Measurements from ENCODE around the gene NACC1. TPM values are rescaled to one million over a fixed set of nuclear protein-coding genes. Genes with fewer than 3 reads are reported as not detected.
A peak's percentile ranks its signal among the peaks of the same experiment; 100 is the strongest.

The NACC1 gene
- total RNA-seq, 1 donor from 2014 or later, result 66.1 TPM

DNA sequence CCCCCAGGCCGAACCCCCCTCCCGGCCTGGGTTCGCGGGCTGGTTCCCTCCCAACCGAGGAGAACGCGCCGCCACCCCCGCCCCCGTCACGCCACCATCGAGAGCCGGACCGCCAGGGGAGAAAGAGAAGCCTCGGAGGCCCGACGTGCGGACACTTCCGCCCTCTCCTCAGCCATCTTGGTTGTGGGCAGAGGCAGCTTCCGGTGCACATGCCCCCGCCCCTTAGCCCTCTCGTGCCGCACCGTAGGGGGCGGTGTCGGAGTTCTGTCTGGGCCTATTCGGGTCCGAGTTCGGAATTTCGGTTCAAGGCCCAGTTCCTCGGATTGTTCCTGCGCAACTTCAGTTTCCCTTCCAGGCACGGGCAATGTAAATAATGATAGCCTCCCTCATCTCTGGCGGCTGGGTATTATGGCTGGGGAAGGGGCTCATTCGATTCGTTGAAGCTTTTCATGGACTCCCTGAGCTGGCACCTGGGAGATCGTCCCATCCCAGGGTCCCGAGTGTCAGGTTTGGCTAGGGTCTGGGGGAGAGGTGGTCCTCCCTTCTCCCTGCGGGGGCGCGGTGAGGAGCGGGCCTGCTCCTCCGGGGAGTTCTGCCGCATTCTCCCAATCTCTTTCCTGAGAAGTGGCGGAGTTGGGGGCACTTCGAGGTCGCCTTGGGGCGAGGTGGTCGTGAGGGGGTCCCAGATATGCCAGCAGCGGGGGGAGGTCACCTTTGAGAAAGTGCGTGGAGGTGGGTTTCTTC lies 32.3 kb downstream of the NACC1 start, which contains the start of the genes IER2 and STX10:
Gene IER2, plus strand, starts transcription at position 225 of the 744 bp plus-strand sequence. CDS start 2,776 bp downstream, outside the sequence.
Gene STX10, minus strand, starts transcription at position 189 of the 744 bp plus-strand sequence. CDS start 202 bp downstream, outside the sequence.
- TF ChIP-seq, protein P1, sequence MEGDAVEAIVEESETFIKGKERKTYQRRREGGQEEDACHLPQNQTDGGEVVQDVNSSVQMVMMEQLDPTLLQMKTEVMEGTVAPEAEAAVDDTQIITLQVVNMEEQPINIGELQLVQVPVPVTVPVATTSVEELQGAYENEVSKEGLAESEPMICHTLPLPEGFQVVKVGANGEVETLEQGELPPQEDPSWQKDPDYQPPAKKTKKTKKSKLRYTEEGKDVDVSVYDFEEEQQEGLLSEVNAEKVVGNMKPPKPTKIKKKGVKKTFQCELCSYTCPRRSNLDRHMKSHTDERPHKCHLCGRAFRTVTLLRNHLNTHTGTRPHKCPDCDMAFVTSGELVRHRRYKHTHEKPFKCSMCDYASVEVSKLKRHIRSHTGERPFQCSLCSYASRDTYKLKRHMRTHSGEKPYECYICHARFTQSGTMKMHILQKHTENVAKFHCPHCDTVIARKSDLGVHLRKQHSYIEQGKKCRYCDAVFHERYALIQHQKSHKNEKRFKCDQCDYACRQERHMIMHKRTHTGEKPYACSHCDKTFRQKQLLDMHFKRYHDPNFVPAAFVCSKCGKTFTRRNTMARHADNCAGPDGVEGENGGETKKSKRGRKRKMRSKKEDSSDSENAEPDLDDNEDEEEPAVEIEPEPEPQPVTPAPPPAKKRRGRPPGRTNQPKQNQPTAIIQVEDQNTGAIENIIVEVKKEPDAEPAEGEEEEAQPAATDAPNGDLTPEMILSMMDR (IDR thresholded peaks at IDR 0.05; ENCODE audit: insufficient read depth, low read length, poor library complexity, severe bottlenecking), result peak; percentile 62
- DNase-seq (ENCODE audit: low read depth), result no peak
- no peaks in the 10 kb centered on the region for H3K27me3 ChIP-seq (ENCODE audit: control insufficient read depth, insufficient read depth, low read length)
- peaks cover 5% of the 10 kb centered on the region for H3K36me3 ChIP-seq (ENCODE audit: control insufficient read depth, insufficient read depth, low read length)
- peak within 1 kb of the TSS; percentile 72 for H3K4me3 ChIP-seq (ENCODE audit: low read depth, low read length)

DNA sequence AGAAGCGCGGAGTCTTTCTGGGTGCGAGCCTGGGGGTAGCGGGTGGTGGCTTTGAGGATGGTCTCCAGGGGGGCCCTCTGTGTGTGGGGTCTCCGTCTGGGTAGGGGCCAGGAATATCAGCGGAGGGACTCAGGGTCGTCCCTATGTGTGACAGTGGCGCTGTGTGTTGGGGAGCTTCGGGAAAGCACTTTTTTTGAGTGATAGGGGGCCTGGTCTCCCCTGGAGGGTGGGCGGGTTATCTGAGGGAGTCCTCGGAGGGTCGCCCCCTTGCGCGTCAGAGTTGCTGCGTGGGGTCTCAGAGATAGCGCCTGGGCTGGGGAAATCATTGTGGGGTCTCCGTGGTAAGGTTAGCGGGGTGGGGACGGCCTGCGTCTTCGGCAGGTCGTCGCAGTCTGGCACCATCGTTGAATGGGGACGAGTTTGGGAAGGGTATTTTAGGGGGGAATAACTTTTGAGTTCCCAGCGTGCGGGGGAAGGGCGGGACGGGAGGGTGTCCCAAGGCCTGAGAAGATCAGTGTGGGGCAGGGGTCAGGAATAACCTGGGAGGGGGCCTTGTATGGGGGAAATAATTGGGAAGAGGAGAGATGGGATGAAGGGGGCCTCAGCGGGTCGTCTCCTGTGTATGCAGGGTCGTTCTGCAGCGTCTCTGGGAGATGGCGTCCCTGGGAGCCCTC lies 33.0 kb downstream of the NACC1 start:
- no peaks in the 10 kb centered on the region for H3K27me3 ChIP-seq (ENCODE audit: control insufficient read depth, insufficient read depth, low read length)
- peaks cover 5% of the 10 kb centered on the region for H3K36me3 ChIP-seq (ENCODE audit: control insufficient read depth, insufficient read depth, low read length)
- TF ChIP-seq, protein P1 (IDR thresholded peaks at IDR 0.05; ENCODE audit: insufficient read depth, low read length, poor library complexity, severe bottlenecking), result no peak
- peak overlapping the region; percentile 72 for H3K4me3 ChIP-seq (ENCODE audit: low read depth, low read length)
- DNase-seq (ENCODE audit: low read depth), result no peak

DNA sequence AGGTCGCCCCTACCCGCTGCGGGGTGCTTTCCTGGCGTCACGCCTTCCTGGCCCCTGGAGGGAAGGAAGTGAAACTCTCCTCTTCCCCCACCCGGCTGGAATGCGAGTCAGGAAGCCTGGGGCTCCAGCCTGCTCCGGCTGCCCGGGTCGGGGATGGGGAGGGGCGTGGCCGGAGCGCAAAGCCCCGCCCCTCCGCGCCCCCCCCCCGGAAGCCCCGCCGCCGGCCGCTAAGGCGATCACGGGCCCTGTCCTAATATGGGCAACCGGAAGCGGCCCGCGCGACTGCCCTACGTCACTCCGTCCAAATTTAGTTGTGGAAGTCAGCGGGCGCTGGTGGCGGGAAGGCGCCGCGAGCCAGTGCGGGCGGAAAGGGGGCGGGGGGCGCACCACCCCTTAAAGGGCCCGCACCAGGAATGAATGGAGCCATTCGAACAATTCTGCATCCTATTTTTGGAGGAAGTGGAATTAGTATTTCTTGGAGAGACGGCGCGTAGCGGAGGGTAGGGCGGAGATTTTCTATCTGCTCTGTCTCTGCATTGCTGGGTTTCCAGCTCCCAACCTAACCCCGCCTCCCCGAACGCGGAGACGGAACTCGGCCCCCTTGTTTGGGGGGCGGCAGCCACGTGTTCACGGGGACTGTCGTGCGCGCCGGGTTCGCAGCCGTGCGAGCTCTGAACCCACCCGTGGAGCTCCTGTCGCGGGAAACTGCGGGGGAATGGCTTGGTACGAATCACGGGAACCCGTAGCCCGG lies 33.7 kb downstream of the NACC1 start:
- Histone ChIP-seq H3K27me3 (ENCODE audit: control insufficient read depth, insufficient read depth, low read length) (no peaks in the 10 kb centered on the region), H3K36me3 (ENCODE audit: control insufficient read depth, insufficient read depth, low read length) (peaks cover 5% of the 10 kb centered on the region), H3K4me3 (ENCODE audit: low read depth, low read length) (peak overlapping the region; percentile 75)
- TF ChIP-seq, protein P1 (IDR thresholded peaks at IDR 0.05; ENCODE audit: insufficient read depth, low read length, poor library complexity, severe bottlenecking), result peak; percentile 35
- DNase-seq (ENCODE audit: low read depth), result no peak

DNA sequence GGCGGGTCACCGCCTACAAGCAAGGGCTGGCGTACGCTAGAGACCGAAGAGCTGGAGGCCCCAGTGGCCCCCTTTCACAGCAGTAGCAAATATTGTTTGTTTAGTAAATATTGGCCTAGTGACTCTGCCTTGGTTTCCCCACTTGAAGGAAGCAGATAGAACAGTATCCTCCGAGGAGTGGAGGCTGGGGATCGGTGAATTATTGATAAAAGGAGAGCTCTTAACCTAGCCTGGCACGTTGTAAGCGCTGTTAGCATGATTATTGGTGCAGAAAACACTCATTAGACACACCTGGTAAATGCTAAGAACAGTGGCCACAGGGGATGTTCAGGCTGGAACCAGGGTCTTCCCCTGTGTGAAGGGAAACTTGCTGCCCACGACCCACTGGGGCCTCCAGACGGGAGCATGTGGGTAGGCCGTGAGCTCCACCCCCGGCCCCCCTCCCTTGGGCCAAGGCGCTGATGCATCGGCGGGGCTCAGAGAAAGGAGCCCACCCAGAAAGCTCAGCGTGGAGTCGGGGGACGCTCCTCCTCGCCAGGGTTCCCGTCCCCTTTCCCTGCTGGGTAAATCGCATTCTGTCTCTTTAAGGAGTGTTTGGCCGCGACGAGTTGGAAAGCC lies 34.4 kb downstream of the NACC1 start:
- no peak for DNase-seq (ENCODE audit: low read depth)
- H3K36me3 ChIP-seq (ENCODE audit: control insufficient read depth, insufficient read depth, low read length), result peaks cover 5% of the 10 kb centered on the region
- H3K4me3 ChIP-seq (ENCODE audit: low read depth, low read length), result peak overlapping the region; percentile 75
- no peaks in the 10 kb centered on the region for H3K27me3 ChIP-seq (ENCODE audit: control insufficient read depth, insufficient read depth, low read length)
- TF ChIP-seq, protein P1 (IDR thresholded peaks at IDR 0.05; ENCODE audit: insufficient read depth, low read length, poor library complexity, severe bottlenecking), result no peak

DNA sequence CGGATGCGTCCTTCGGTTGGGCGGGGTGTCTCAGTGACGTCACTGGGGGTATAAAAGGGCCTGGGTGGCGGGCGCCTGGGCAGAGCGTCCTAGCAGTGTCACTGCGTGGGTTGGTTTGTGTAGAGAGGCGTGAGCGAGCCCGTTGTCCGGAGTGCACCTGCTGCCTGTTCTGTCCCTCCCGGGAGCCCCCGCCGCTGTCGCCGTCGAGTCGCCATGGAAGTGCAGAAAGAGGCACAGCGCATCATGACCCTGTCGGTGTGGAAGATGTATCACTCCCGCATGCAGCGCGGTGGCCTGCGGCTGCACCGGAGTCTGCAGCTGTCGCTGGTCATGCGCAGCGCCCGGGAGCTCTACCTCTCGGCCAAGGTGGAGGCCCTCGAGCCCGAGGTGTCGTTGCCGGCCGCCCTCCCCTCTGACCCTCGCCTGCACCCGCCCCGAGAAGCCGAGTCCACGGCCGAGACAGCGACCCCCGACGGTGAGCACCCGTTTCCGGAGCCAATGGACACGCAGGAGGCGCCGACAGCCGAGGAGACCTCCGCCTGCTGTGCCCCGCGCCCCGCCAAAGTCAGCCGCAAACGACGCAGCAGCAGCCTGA lies 35.0 kb downstream of the NACC1 start:
- TF ChIP-seq, protein P1 (IDR thresholded peaks at IDR 0.05; ENCODE audit: insufficient read depth, low read length, poor library complexity, severe bottlenecking), result no peak
- peak overlapping the region; percentile 75 for H3K4me3 ChIP-seq (ENCODE audit: low read depth, low read length)
- H3K36me3 ChIP-seq (ENCODE audit: control insufficient read depth, insufficient read depth, low read length), result peaks cover 5% of the 10 kb centered on the region
- H3K27me3 ChIP-seq (ENCODE audit: control insufficient read depth, insufficient read depth, low read length), result no peaks in the 10 kb centered on the region
- no peak for DNase-seq (ENCODE audit: low read depth)
